Erythroblast (primary cell): ENCODE measurements around the gene CNIH2.

Source experiments
- GATA1 ChIP-seq: IDR thresholded peaks from 2 replicates; pipeline ENCODE4 v1.6.1; 2011; ENCODE audit warnings: low read depth, mild to moderate bottlenecking, control low read depth, low read length, moderate library complexity
- POLR2A ChIP-seq: IDR thresholded peaks from 2 replicates; pipeline ENCODE4 v1.6.1; 2011; ENCODE audit warnings: mild to moderate bottlenecking, low read length

GRCh38 chr11:66289548-66290329 lies 11.8 kb downstream of the CNIH2 start:
- no peak for TF ChIP-seq POLR2A
- no peak for TF ChIP-seq GATA1
